ENCODE results near the gene ZBTB16.

ZBTB16 gene

GRCh38 chr11:114083391-114084252, 24.1 kb downstream of the ZBTB16 start:
- DNase-seq (ENCODE audit: low read depth): no peak

GRCh38 chr11:114084414-114084813, 24.9 kb downstream of the ZBTB16 start:
- DNase-seq (ENCODE audit: low read depth): no peak

- no peak for DNase-seq (ENCODE audit: low read depth)
These were observed 26.7 kb downstream of the ZBTB16 start for GRCh38 chr11:114085965-114086793.

- DNase-seq (ENCODE audit: low read depth): no peak
These were observed 27.5 kb downstream of the ZBTB16 start for GRCh38 chr11:114087025-114087424.

DNA sequence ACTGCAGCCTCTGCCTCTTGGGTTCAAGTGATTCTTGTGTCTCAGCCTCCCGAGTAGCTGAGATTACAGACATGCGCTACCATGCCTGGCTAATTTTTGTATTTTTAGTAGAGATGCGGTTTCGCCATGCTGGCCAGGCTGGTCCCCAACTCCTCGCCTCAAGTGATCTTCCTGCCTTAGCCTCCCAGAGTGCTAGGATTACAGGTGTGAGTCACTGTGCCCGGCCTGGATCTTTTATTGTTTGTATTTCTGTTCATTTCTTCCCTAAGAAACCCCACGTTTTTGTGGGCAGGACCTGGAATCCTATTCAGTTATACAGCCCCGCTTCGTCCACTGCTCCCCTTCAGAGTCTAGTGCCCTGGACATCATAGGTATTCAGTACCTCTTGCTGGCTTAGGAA, 28.7 kb downstream of the ZBTB16 start:
- no peak for DNase-seq (ENCODE audit: low read depth)

DNA sequence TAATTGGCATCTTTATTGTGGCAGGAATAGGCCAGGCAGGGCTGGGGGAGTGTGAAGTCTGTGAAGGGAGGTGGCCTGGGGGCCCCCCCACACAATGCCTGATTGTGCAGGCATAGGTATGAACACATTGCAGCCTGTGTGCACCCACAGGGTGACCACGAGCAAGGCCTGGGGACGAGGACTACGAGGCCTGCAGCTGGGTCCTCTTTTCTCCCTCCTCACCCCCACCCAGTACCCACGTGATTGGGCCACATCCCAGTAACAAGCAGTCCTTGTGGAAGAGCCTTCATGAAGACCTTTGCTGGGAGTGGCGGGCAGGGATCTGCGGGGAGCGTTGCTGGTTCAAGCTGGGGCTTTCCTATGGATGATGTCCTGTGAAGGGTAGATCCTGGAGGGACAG, 29.3 kb downstream of the ZBTB16 start:
- no peak for DNase-seq (ENCODE audit: low read depth)

GRCh38 chr11:114089748-114090147, 30.2 kb downstream of the ZBTB16 start:
- no peak for DNase-seq (ENCODE audit: low read depth)

DNA sequence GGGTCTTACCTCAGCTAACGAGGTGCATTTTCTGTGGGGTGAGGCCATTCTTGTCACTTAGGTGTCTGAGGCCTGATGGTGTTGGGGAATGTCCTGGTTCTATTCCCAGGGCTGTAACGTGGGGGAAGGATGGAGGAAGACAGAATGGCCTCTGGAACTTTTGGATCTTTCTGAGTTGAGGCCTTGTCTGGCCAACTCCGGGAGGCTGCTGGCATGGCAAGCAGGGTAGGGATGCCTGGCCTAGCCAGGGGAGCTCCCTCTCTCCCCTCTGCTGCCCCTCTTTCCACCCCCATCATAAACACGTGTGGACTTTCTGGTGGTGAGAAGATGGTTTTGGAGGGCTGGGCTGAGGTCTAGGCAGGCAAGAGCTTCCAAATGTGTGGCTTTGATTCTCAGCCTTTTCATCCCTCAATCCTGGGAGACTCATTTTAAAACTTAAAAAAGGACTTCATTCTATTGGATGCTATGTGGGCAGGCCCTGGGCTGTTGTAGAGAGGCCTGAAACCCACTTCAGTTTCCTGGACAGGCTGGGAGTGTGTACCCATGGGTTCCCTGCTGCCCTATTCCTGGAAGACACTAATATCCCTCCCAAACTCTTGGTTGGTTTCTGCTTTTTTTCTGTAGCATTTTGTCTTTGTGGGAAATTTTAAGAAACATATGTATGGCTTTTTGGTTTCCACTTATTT, 30.9 kb downstream of the ZBTB16 start:
- no peak for DNase-seq (ENCODE audit: low read depth)

GRCh38 chr11:114090976-114091375, 31.5 kb downstream of the ZBTB16 start:
- DNase-seq (ENCODE audit: low read depth): no peak

- no peak for DNase-seq (ENCODE audit: low read depth)
These were observed 32.2 kb downstream of the ZBTB16 start for GRCh38 chr11:114091516-114092397.

DNA sequence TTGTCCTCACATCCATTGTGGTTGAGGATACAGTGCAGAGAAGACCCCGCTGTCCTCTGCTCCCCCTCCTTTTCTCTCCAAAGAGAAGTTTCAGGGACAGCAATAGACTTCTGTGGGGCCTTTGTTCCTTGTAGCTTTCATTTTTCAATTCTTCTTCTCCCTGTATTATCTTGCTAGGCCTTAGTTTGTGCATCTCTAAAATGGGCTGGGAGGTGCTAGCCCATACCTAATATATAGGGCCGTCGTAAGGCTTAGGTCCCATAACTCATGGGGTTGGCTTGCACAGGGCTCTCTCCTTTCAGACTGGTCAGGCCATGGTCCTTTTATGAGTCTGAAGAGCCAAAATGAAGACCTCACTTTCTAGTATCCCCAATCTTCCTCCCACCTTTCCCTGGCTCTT, 33.0 kb downstream of the ZBTB16 start:
- no peak for DNase-seq (ENCODE audit: low read depth)

DNA sequence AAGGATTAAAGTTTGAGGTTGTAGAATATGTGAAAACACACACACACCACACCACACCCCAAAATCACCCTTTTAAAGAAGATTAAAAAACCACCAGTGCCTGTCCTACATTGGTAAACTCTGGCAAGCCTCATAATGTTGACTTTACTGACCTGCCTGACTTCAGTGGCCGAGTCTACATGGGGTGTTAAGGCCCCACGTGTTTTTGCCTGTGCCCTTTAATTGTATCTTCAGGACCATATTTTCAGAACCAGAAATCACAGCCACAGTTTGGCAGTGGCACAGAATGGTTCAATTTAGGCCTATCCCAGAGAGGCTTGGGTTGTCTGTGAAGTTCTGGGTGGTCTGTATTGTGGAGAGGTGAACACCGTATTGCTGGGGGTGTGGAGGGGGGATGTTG, 33.4 kb downstream of the ZBTB16 start:
- no peak for DNase-seq (ENCODE audit: low read depth)

DNA sequence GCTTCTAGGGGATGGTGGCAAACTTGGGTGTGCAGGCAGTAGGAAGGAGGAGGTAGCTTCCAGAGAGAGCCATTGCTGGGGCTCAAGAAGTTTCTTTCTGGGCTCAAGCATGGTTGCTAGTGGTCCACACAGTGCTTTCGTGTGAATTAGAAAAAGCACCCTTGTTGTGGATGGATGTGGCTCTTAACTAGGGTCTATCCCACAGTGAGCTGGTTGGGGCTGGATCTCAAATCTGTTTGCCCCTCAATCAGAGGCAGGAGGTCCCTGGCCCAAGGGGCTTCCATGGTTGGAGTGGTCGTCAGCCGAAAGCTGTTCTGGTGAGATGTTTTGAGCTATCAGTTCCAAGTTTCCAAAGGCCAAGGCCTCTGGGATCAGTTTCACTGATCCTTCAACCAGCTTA, 35.0 kb downstream of the ZBTB16 start:
- DNase-seq (ENCODE audit: low read depth): no peak

DNA sequence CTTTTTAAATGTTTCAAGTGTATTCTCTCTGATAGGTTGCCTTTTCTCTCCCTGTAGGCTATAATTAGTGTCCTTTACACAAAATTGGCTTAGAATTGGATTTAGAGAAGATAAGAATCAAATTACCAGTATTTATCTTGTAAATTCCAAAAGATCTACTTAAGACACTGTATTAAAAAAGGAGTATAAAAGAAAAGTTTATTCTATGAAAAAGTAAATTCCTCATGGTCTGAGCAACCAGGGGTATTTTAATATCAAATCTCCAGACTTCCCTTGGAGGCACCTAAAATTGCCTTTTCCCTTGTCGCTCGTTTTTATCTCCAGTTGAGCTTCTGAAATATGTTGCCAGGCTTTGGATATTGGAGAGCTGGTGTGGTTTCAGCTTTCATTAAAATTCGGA, 36.4 kb downstream of the ZBTB16 start:
- no peak for DNase-seq (ENCODE audit: low read depth)

GRCh38 chr11:114097832-114098231, 38.3 kb downstream of the ZBTB16 start:
- no peak for DNase-seq (ENCODE audit: low read depth)

DNA sequence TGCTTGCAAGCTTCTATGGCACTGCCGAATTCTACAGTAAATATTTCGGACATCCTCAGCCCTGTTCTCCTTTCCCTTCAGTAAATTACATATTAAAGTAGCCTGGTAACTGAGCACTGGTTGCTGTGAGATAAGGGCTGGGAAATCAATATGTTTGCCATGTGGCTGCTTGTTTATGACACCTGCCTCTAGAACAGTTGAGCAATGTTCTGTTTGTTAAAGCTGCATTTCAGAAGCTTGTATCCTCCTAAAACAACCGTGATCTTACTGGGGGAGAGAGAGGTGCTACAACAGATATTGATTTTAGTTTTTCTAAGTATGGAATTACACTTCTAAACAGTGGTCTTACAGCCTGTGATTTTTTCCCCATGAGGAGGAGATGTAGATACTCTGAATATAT, 39.4 kb downstream of the ZBTB16 start:
- no peak for DNase-seq (ENCODE audit: low read depth)

DNA sequence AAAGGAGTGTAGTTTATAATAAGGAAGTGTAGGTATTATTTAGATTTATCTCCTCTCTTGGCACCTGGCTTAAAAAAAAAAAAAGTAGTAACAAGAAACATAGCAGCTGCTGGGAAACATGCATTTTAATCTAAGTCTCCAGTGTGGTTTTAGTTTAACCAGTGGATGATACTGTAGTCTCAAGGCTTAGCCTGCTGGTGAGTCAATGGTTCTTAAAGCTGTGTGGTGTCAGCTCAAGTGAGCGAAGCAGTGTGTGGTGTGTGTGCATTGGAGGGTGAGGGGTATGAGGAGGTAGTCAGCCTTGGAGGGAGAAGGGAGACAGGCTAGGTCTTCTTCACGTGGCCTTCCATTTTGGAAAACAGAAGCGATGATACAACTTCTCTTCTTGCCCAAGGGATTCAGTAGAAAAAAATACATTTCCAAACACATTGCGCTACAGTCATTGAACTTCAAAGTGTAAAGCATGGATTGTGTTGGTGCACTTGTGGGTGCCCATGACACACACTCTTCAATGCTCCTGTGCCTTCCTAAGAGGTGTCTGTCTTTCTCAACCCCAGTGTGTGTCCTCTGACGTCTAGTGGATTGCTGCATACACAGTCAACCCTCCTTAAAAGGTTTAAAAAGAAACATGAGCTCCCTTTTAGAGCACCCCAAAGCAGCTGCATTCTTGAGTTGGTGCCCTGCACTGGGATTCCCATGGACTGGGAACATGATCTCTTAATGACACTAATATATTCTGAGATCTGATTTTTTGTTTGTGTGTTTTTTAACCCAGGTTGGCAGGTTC, 40.1 kb downstream of the ZBTB16 start:
- no peak for DNase-seq (ENCODE audit: low read depth)

GRCh38 chr11:114102993-114103896, 43.7 kb downstream of the ZBTB16 start:
- DNase-seq (ENCODE audit: low read depth): no peak

DNA sequence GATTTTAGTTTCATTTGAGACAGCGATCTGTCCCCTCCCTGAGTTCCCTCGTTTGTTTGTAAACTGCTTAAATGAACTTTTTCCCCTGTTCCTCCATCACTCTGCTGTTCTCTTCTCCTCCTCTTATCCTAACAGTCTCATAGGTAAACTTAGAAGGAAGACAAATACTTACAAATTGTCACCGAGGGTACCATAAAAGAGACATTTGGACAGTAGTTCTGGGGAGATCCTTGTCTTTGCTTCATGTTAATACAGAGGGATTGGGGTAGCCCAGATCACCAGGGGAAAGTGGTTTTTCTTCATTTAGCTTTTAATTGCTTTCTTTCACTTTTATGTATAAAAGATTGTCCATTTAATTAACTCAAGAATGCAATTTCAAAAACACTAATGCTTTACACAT, 46.1 kb downstream of the ZBTB16 start:
- no peak for DNase-seq (ENCODE audit: low read depth)

DNA sequence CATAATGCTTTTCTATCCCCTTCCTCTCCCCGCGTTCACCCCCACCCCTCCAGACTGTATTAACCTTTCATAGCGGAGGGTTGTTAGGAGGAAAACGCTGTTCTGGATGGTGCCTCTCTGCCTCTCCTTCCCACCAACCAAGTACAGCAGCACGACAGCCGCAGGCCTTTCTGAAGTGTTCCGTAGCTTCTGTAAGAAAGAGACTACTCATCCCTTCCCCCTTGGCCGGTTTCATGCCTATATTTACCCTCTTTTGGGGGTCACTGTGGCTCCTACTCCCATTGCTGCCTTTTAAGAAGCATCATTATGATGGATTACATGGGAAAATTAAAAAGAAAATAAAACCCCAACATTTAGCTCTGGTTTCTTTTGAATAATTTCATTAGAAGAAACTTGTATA, 46.5 kb downstream of the ZBTB16 start:
- DNase-seq (ENCODE audit: low read depth): no peak
